ENCODE measurements around the gene BLOC1S5. TPM values are rescaled to one million over a fixed set of nuclear protein-coding genes. Genes with fewer than 3 reads are reported as not detected.

BLOC1S5 gene
- total RNA-seq, 2 donors from 2014 or later = 7.3 to 7.8 TPM

DNA sequence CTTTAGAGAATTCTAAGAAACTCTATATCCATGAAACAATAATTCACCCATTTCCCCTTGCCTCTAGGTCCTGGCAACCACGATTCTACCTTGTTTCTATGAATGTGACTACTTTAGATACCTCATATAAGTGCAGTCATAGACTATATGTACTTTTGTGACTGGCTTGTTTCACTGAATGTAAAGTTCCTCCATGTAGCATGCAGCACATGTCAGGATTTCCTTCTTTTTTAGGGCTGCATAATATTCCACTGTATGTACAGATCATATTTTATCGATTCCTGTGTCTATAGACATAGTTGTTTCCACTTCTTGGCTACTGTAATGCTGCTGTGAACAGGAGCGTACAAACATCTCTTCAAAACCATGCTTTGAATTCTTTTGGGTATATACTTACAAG is 26.5 kb upstream of the BLOC1S5 start:
- DNase-seq (ENCODE audit: low spot score) = no peak
- peaks cover 22% of the 10 kb centered on the region for H3K36me3 ChIP-seq
- H3K27me3 ChIP-seq = no peaks in the 10 kb centered on the region
- no peaks in the 10 kb centered on the region for H3K4me1 ChIP-seq
- TF ChIP-seq, protein P1, sequence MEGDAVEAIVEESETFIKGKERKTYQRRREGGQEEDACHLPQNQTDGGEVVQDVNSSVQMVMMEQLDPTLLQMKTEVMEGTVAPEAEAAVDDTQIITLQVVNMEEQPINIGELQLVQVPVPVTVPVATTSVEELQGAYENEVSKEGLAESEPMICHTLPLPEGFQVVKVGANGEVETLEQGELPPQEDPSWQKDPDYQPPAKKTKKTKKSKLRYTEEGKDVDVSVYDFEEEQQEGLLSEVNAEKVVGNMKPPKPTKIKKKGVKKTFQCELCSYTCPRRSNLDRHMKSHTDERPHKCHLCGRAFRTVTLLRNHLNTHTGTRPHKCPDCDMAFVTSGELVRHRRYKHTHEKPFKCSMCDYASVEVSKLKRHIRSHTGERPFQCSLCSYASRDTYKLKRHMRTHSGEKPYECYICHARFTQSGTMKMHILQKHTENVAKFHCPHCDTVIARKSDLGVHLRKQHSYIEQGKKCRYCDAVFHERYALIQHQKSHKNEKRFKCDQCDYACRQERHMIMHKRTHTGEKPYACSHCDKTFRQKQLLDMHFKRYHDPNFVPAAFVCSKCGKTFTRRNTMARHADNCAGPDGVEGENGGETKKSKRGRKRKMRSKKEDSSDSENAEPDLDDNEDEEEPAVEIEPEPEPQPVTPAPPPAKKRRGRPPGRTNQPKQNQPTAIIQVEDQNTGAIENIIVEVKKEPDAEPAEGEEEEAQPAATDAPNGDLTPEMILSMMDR (IDR thresholded peaks at IDR 0.05) = no peak
- no peak overlapping the region for H3K4me3 ChIP-seq
- H3K27ac ChIP-seq = no peak overlapping the region
- H3K9me3 ChIP-seq = no peaks in the 10 kb centered on the region

DNA sequence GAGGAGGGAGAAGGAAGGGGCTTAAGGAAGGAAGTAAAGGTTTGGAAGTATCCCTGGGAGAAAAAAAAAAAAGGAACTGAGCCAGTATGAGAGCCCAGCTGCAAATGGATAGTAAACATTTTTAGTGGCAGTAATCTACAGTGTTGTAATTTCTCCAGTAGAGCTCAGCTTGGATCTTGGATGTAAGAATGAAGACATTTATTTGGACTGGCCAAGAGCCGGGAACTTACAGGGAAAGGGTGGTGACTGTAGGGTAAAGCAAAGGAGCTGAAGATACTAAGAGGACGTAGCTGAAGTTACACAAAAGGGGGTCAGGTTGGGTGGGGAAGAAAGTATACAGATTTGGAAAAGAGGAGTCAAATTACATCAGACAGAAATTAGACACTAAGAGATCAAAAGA is 24.7 kb upstream of the BLOC1S5 start:
- Histone ChIP-seq H3K9me3 (no peaks in the 10 kb centered on the region), H3K27me3 (no peaks in the 10 kb centered on the region), H3K4me3 (no peak overlapping the region), H3K4me1 (no peaks in the 10 kb centered on the region), H3K36me3 (peaks cover 22% of the 10 kb centered on the region), H3K27ac (no peak overlapping the region)
- TF ChIP-seq, protein P1 (IDR thresholded peaks at IDR 0.05) = no peak
- no peak for DNase-seq (ENCODE audit: low spot score)

DNA sequence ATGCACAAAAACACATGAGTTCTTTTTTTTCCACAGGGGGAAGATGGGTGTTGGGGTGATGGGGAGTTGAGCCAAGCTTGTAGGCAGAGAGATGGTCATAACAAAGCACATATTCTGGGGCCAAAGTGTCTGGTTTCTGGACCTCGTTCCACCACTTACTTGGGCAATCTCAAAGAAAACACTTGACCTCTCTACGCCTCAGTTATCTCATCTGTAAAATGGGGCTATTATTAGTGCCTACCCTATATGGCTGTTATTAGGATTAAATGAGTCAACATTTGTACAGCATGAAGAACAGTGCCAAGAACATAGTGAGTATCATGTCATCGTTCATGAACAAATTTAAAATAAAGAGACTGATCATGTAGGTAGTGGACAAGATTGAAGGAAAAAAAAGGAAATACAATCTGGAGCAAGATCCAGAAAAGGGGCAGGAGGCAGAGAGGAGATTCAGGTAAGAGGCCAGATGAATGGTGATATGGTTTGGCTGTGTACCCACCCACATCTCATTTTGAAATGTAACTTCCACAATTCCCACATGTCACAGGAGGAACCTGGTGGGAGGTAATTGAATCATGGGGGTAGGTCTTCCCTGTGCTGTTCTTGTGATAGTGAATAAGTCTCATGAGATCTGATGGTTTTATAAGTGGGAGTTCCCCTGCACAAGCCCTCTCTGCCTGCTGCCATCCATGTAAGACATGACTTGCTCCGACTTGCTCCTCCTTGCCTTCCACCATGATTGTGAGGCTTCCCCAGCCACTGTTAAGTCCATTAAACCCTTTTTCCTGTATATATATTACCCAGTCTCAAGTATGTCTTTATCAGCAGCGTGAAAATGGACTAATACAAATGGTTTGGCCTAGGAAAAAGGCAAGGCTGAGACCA is 23.9 kb upstream of the BLOC1S5 start:
- peaks cover 22% of the 10 kb centered on the region for H3K36me3 ChIP-seq

DNA sequence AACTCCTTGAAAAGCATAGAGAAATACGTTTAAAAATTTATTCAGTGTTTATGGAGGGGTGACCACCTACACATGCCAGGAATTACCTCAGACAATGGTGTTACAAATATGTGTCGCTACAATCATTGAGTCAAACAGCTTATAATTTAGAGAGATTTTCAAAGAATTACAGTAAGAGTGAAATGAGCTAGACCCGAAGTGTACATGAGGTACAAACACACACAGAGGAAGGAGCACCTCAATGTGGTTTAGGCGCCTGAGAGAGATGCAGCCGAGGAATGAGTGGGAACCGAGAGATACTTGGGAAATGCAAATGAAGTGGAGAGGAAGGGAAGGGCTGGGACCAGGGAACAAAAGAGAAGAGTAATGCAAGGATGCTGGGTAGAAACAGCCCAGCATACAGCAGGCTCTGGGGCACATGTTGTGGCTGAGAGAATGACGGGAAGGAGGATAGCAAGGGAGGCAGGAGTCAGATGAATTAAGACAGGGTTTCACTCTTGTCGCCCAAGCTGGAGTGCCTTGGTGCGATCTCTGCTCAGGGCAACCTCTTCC is 22.6 kb upstream of the BLOC1S5 start:
- Histone ChIP-seq H3K4me1 (peaks cover 0 to 5% of the 10 kb centered on the region in 2 donors), H3K4me3 (no peak overlapping the region), H3K36me3 (peaks cover 22% of the 10 kb centered on the region), H3K9me3 (no peaks in the 10 kb centered on the region), H3K27ac (no peak overlapping the region), H3K27me3 (no peaks in the 10 kb centered on the region)
- TF ChIP-seq, protein P1 (IDR thresholded peaks at IDR 0.05) = no peak
- DNase-seq (ENCODE audit: low spot score) = no peak

More for the DNA sequence above, 23.9 kb upstream of the BLOC1S5 start:
- DNase-seq (ENCODE audit: low spot score) = no peak
- Histone ChIP-seq H3K27ac (no peak overlapping the region), H3K9me3 (no peaks in the 10 kb centered on the region), H3K27me3 (no peaks in the 10 kb centered on the region), H3K4me3 (no peak overlapping the region), H3K4me1 (peaks cover 0 to 5% of the 10 kb centered on the region in 2 donors)
- TF ChIP-seq, protein P1 (IDR thresholded peaks at IDR 0.05) = no peak

DNA sequence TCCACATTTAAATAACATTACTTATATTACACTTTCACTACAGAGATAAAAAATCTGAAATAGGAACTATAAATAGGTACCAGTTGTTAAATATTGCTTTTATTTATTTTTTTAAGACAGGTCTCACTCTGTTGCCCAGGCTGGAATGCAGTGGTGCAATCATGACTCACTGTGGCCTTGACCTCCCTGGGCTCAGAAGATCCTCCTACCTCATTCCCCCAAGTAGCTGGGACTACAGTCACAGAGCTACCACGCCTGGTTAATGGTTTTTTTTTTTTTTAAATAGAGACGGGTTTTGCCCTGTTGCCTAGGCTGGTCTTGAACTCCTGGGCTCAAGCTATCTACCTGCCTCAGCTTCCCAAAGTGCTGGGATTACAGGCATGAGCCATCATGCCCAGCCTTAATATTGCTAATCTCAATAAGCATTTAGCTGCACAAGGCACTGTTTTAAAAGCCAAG is 20.9 kb upstream of the BLOC1S5 start:
- Histone ChIP-seq H3K9me3 (no peaks in the 10 kb centered on the region), H3K27me3 (no peaks in the 10 kb centered on the region), H3K27ac (no peak overlapping the region), H3K4me1 (peaks cover 0 to 5% of the 10 kb centered on the region in 2 donors), H3K36me3 (peaks cover 22% of the 10 kb centered on the region), H3K4me3 (no peak overlapping the region)
- no peak for DNase-seq (ENCODE audit: low spot score)
- TF ChIP-seq, protein P1 (IDR thresholded peaks at IDR 0.05) = no peak

All from right atrium auricular region (tissue), 2 donors.